K562 (cell line): ENCODE measurements around the gene S100A2. TPM values are rescaled to one million over a fixed set of nuclear protein-coding genes. Genes with fewer than 3 reads are reported as not detected.

Experiments used
- ATAC-seq: fragments of 200-7000 bp; cut with Tn5 transposase; 3 replicates; pipeline ENCODE4 v1.9.1; 2020; ENCODE audit warnings: moderate library complexity
- BruUV-seq: library from RNA; stranded (reverse); fragments of 400-500 nt; replicated peaks from 2 replicates; lab custom pipeline; 2021; lab: Mats Ljungman, UMichigan
- CTCF ChIA-PET: fragments of 300-600 bp; formaldehyde crosslinking; extraction: SDS; loops from one replicate; lab custom pipeline; 2021; ENCODE audit warnings: low intra/inter-chr PET ratio; lab: Yijun Ruan, JAX
- POLR2A ChIA-PET: fragments of 300-600, 350-650 bp; sonication (Branson Sonifier 250); formaldehyde crosslinking; extraction: SDS; loops from one replicate; lab custom pipeline; 2021; ENCODE audit warnings: antibody characterized with exemption, inconsistent platforms; lab: Yijun Ruan, JAX
- DNase-seq, 4 experiments: peaks; one replicate each; pipeline versions ENCODE4 v3.0.0 to v3.0.0-alpha.2; 2011 to 2018; ENCODE audit warnings: low spot score in 3 of 4, mixed read lengths in 3 of 4; ENCODE audit errors: extremely low read depth in 1 of 4
- FAIRE-seq: peaks from 2 replicates; lab custom pipeline; 2011; peaks lifted over from hg19 to GRCh38; lab: Jason Lieb, UNC
- H2AFZ ChIP-seq: 2 replicates; pipeline ENCODE4 v1.6.0; 2011; ENCODE audit warnings: low read depth, low read length, control low read depth, inconsistent platforms
- H3K27ac ChIP-seq: fragments of 200-600 bp; 3 replicates; pipeline ENCODE4 v1.8.0; 2011; ENCODE audit warnings: low read depth, mild to moderate bottlenecking, control low read depth, inconsistent platforms, low read length, moderate library complexity, mixed read lengths; ENCODE audit errors: extremely low read depth
- H3K27me3 ChIP-seq, 2 experiments: fragments of 300-600 bp in 1 of 2; 2 replicates in 1 of 2; 3 replicates in 1 of 2; pipeline versions ENCODE4 v1.6.0 to v1.8.0; 2011; ENCODE audit warnings: inconsistent platforms in 2 of 2, low read length in 2 of 2, mild to moderate bottlenecking in 1 of 2, mixed read lengths in 1 of 2, moderate library complexity in 1 of 2; ENCODE audit not compliant: control insufficient read depth in 2 of 2, insufficient read depth in 2 of 2
- H3K36me3 ChIP-seq: fragments of 300-600 bp; 3 replicates; pipeline ENCODE4 v1.8.0; 2011; ENCODE audit warnings: mild to moderate bottlenecking, low read length, inconsistent platforms; ENCODE audit not compliant: control insufficient read depth, insufficient read depth
- H3K4me1 ChIP-seq, 2 experiments: fragments of 200-600 bp in 1 of 2; replicated peaks in 1 of 2; 2 replicates in 1 of 2; 3 replicates in 1 of 2; pipeline versions ENCODE4 v1.5.1 to v1.8.0; 2011; ENCODE audit warnings: inconsistent platforms in 2 of 2, low read length in 2 of 2, mild to moderate bottlenecking in 1 of 2, mixed read lengths in 1 of 2, moderate library complexity in 1 of 2; ENCODE audit not compliant: control insufficient read depth in 2 of 2, insufficient read depth in 2 of 2
- H3K4me2 ChIP-seq: 2 replicates; pipeline ENCODE4 v1.6.1; 2011; ENCODE audit warnings: low read length, control low read depth, inconsistent platforms, mixed read lengths; ENCODE audit not compliant: insufficient read depth
- H3K4me3 ChIP-seq: fragments of 200-600 bp; sonication (generic), shearing (Covaris generic); 2 replicates; pipeline ENCODE4 v1.5.1; 2016; ENCODE audit warnings: control low read depth, inconsistent platforms
- H3K79me2 ChIP-seq: fragments of 200-600 bp; 3 replicates; pipeline ENCODE4 v1.8.0; 2011; ENCODE audit warnings: low read length, inconsistent platforms; ENCODE audit not compliant: control insufficient read depth, insufficient read depth
- H3K9ac ChIP-seq, 2 experiments: 2 replicates each; pipeline versions ENCODE4 v1.6.0 to v1.6.1; 2011; ENCODE audit warnings: low read depth in 2 of 2, low read length in 2 of 2, control low read depth in 1 of 2, inconsistent platforms in 1 of 2, mild to moderate bottlenecking in 1 of 2, mixed read lengths in 1 of 2; ENCODE audit not compliant: insufficient read depth in 1 of 2
- H3K9me1 ChIP-seq: one replicate; pipeline ENCODE4 v1.6.0; 2011; ENCODE audit warnings: inconsistent platforms, mild to moderate bottlenecking, low read length, moderate library complexity; ENCODE audit not compliant: control insufficient read depth, insufficient read depth
- H3K9me3 ChIP-seq: replicated peaks from 2 replicates; pipeline ENCODE4 v1.5.1; 2011; ENCODE audit warnings: low read depth, low read length, inconsistent platforms; ENCODE audit not compliant: control insufficient read depth, insufficient read depth
- H4K20me1 ChIP-seq: replicated peaks from 2 replicates; pipeline ENCODE4 v1.6.1; 2011; ENCODE audit warnings: low read length, inconsistent platforms, mixed read lengths; ENCODE audit not compliant: control insufficient read depth, insufficient read depth
- BRD9 ChIP-seq: fragments of 450-650 bp; IDR thresholded peaks from 2 replicates; pipeline ENCODE4 v1.6.1; 2018; ENCODE audit warnings: low read depth; ENCODE audit not compliant: partially characterized antibody
- POLR2B ChIP-seq: fragments of 450-650 bp; IDR thresholded peaks from 2 replicates; pipeline ENCODE4 v1.6.1; 2018; ENCODE audit warnings: low read depth; ENCODE audit not compliant: partially characterized antibody
- ZNF668 ChIP-seq: fragments of 250-450 bp; sonication (Bioruptor Pico); IDR thresholded peaks from 2 replicates; pipeline ENCODE4 v1.8.0; 2022; ENCODE audit warnings: mild to moderate bottlenecking, inconsistent platforms
- ZNF75A ChIP-seq: fragments of 450-650 bp; formaldehyde crosslinking; IDR thresholded peaks from 2 replicates; pipeline ENCODE4 v1.4.0; 2020; ENCODE audit warnings: mild to moderate bottlenecking
- WGBS: fragments of 100-300 bp; shearing (Covaris generic); methylation state at CpG from one replicate; pipeline ENCODE4 v1.1.6; 2016; ENCODE audit warnings: low coverage, mixed read lengths; ENCODE audit not compliant: insufficient coverage; ENCODE audit errors: missing lambda C conversion rate; 5-methylcytosine and 5-hydroxymethylcytosine counted together
- in situ Hi-C: fragments of 300-500 bp; cut with MboI; formaldehyde crosslinking; loops from 4 replicates; pipeline ENCODE4 v1.15.0; 2018; ENCODE audit warnings: inconsistent platforms, mixed read lengths
- intact Hi-C: fragments of 100-400 bp; cut with micrococcal nuclease; formaldehyde crosslinking; loops from 2 replicates; pipeline ENCODE4 v1.14.2; 2022
- polyA plus RNA-seq, 8 experiments: library from polyadenylated mRNA; depleted of rRNA in 4 of 8; stranded (reverse) in 5 of 8; unstranded in 3 of 8; fragments of >200 nt; fragmentation: Nextera tagmentation in 2 of 8; fragmentation: Illumina TruSeq in 1 of 8; extraction: Ambion mirVana in 2 of 8; extraction: Trizol in 1 of 8; gene quantifications; 2 replicates each; pipeline versions ENCODE4 v1.2.1 to v1.2.3, GENCODE V29; 2011 to 2014; ENCODE audit warnings: inconsistent platforms in 1 of 8, missing spikeins in 1 of 8
- total RNA-seq, 7 experiments: library from RNA; depleted of rRNA in 6 of 7; stranded (reverse); fragments of >200 nt in 6 of 7; fragmentation: Illumina TruSeq in 2 of 7; extraction: Trizol in 2 of 7; gene quantifications; 2 replicates each; pipeline versions ENCODE4 v1.2.1 to v1.2.3, GENCODE V29; 2011 to 2021; ENCODE audit warnings: low replicate concordance in 1 of 7
- TF ChIP-seq, protein P1 (sequence below): sonication (generic); formaldehyde crosslinking; IDR thresholded peaks from 2 replicates; pipeline ENCODE4 v1.8.0; 2023; ENCODE audit warnings: missing genetic modification reagents, mild to moderate bottlenecking, borderline replicate concordance
- TF ChIP-seq, protein P2 (sequence below): IDR thresholded peaks from 2 replicates; pipeline ENCODE4 v1.6.1; 2011; ENCODE audit warnings: borderline replicate concordance, low read depth, mild to moderate bottlenecking, moderate library complexity, low read length; ENCODE audit not compliant: insufficient read depth, poor library complexity, severe bottlenecking
- TF ChIP-seq, protein P3 (sequence below): conservative IDR thresholded peaks from 2 replicates; pipeline ENCODE4 v1.6.1; 2011; ENCODE audit warnings: low read depth, mild to moderate bottlenecking, low read length; ENCODE audit not compliant: control insufficient read depth
- TF ChIP-seq, protein P4 (sequence below): fragments of 250-450 bp; sonication (Bioruptor Pico); IDR thresholded peaks from 2 replicates; pipeline ENCODE4 v1.9.0; 2021; ENCODE audit warnings: mild to moderate bottlenecking, inconsistent platforms

The S100A2 gene
- total and polyA plus RNA-seq, 9 of the 15 experiments (the other 6 are each of a cell fraction or from before 2014, with no cell fraction given): 0.28 to 0.65 (median 0.44) TPM; not detected in 4

- TF ChIP-seq POLR2B: no peak
- TF ChIP-seq, protein P1, sequence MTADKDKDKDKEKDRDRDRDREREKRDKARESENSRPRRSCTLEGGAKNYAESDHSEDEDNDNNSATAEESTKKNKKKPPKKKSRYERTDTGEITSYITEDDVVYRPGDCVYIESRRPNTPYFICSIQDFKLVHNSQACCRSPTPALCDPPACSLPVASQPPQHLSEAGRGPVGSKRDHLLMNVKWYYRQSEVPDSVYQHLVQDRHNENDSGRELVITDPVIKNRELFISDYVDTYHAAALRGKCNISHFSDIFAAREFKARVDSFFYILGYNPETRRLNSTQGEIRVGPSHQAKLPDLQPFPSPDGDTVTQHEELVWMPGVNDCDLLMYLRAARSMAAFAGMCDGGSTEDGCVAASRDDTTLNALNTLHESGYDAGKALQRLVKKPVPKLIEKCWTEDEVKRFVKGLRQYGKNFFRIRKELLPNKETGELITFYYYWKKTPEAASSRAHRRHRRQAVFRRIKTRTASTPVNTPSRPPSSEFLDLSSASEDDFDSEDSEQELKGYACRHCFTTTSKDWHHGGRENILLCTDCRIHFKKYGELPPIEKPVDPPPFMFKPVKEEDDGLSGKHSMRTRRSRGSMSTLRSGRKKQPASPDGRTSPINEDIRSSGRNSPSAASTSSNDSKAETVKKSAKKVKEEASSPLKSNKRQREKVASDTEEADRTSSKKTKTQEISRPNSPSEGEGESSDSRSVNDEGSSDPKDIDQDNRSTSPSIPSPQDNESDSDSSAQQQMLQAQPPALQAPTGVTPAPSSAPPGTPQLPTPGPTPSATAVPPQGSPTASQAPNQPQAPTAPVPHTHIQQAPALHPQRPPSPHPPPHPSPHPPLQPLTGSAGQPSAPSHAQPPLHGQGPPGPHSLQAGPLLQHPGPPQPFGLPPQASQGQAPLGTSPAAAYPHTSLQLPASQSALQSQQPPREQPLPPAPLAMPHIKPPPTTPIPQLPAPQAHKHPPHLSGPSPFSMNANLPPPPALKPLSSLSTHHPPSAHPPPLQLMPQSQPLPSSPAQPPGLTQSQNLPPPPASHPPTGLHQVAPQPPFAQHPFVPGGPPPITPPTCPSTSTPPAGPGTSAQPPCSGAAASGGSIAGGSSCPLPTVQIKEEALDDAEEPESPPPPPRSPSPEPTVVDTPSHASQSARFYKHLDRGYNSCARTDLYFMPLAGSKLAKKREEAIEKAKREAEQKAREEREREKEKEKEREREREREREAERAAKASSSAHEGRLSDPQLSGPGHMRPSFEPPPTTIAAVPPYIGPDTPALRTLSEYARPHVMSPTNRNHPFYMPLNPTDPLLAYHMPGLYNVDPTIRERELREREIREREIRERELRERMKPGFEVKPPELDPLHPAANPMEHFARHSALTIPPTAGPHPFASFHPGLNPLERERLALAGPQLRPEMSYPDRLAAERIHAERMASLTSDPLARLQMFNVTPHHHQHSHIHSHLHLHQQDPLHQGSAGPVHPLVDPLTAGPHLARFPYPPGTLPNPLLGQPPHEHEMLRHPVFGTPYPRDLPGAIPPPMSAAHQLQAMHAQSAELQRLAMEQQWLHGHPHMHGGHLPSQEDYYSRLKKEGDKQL (CRISPR knock-in tag): no peak
- TF ChIP-seq ZNF75A (CRISPR knock-in tag): no peak
- no peak for TF ChIP-seq ZNF668 (CRISPR knock-in tag)
- no peak for TF ChIP-seq BRD9
- TF ChIP-seq, protein P2, sequence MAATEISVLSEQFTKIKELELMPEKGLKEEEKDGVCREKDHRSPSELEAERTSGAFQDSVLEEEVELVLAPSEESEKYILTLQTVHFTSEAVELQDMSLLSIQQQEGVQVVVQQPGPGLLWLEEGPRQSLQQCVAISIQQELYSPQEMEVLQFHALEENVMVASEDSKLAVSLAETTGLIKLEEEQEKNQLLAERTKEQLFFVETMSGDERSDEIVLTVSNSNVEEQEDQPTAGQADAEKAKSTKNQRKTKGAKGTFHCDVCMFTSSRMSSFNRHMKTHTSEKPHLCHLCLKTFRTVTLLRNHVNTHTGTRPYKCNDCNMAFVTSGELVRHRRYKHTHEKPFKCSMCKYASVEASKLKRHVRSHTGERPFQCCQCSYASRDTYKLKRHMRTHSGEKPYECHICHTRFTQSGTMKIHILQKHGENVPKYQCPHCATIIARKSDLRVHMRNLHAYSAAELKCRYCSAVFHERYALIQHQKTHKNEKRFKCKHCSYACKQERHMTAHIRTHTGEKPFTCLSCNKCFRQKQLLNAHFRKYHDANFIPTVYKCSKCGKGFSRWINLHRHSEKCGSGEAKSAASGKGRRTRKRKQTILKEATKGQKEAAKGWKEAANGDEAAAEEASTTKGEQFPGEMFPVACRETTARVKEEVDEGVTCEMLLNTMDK: no peak
- TF ChIP-seq, protein P3, sequence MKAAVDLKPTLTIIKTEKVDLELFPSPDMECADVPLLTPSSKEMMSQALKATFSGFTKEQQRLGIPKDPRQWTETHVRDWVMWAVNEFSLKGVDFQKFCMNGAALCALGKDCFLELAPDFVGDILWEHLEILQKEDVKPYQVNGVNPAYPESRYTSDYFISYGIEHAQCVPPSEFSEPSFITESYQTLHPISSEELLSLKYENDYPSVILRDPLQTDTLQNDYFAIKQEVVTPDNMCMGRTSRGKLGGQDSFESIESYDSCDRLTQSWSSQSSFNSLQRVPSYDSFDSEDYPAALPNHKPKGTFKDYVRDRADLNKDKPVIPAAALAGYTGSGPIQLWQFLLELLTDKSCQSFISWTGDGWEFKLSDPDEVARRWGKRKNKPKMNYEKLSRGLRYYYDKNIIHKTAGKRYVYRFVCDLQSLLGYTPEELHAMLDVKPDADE: no peak
- TF ChIP-seq, protein P4, sequence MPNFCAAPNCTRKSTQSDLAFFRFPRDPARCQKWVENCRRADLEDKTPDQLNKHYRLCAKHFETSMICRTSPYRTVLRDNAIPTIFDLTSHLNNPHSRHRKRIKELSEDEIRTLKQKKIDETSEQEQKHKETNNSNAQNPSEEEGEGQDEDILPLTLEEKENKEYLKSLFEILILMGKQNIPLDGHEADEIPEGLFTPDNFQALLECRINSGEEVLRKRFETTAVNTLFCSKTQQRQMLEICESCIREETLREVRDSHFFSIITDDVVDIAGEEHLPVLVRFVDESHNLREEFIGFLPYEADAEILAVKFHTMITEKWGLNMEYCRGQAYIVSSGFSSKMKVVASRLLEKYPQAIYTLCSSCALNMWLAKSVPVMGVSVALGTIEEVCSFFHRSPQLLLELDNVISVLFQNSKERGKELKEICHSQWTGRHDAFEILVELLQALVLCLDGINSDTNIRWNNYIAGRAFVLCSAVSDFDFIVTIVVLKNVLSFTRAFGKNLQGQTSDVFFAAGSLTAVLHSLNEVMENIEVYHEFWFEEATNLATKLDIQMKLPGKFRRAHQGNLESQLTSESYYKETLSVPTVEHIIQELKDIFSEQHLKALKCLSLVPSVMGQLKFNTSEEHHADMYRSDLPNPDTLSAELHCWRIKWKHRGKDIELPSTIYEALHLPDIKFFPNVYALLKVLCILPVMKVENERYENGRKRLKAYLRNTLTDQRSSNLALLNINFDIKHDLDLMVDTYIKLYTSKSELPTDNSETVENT (CRISPR knock-in tag): no peak
- no peak for FAIRE-seq
- H3K4me1 ChIP-seq: peaks cover 23 to 41% of the 10 kb centered on the region in 2 experiments
These were observed 49.3 kb upstream of the S100A2 start for GRCh38 chr1:153614906-153615305.

More at GRCh38 chr1:153614906-153615305, 49.3 kb upstream of the S100A2 start:
- H3K4me3 ChIP-seq: no peak overlapping the region
- POLR2A ChIA-PET: interaction anchor here (0.8 to 6.8 kb wide), 5 partner anchors 9 to 258 kb away, joined by 3 to 70 read pairs (median 4); partner anchors contain the start of genes S100A1 and S100A13
- H2AFZ ChIP-seq: no peak overlapping the region
- CTCF ChIA-PET: no interaction called here
- no peak overlapping the region for H3K9ac ChIP-seq
- ATAC-seq (no peak), DNase-seq (no peak)
- no peaks in the 10 kb centered on the region for H3K36me3 ChIP-seq
- in situ Hi-C loops: no loop called here
- BruUV-seq: no TSS peak
- no peaks in the 10 kb centered on the region for H4K20me1 ChIP-seq
- no peaks in the 10 kb centered on the region for H3K9me1 ChIP-seq
- H3K9me3 ChIP-seq: no peaks in the 10 kb centered on the region
- H3K27me3 ChIP-seq: no peaks in the 10 kb centered on the region
- 70% methylated on average over 7 of the region's 7 CpGs for WGBS
- intact Hi-C loops: no loop called here
- H3K27ac ChIP-seq: no peak overlapping the region
- H3K79me2 ChIP-seq: no peaks in the 10 kb centered on the region
- no peak overlapping the region for H3K4me2 ChIP-seq
